HEK293T (cell line): ENCODE results near the gene GRAMD4.

Experiments used
- CTCF ChIA-PET: fragments of 350-600 bp; formaldehyde crosslinking; extraction: SDS; loops from one replicate; lab custom pipeline; 2021; ENCODE audit warnings: antibody characterized with exemption, inconsistent platforms; lab: Yijun Ruan, JAX
- POLR2A ChIA-PET: fragments of 350-600 bp; formaldehyde crosslinking; extraction: SDS; loops from one replicate; lab custom pipeline; 2020; ENCODE audit warnings: antibody characterized with exemption, inconsistent platforms; lab: Yijun Ruan, JAX
- DNase-seq: peaks from one replicate; pipeline ENCODE4 v3.0.0; 2012; ENCODE audit warnings: mixed read lengths; ENCODE audit errors: extremely low spot score
- ARNT ChIP-seq: fragments of 450-650 bp; IDR thresholded peaks from 2 replicates; pipeline ENCODE4 v1.6.1; 2017; ENCODE audit warnings: mild to moderate bottlenecking
- BHLHE40 ChIP-seq: fragments of 450-650 bp; IDR thresholded peaks from 2 replicates; pipeline ENCODE4 v1.6.1; 2016; ENCODE audit warnings: mild to moderate bottlenecking, moderate library complexity, borderline replicate concordance
- CTBP1 ChIP-seq: fragments of 450-650 bp; IDR thresholded peaks from 2 replicates; pipeline ENCODE4 v1.6.1; 2016; ENCODE audit warnings: borderline replicate concordance
- ELF4 ChIP-seq: fragments of 450-650 bp; IDR thresholded peaks from 2 replicates; pipeline ENCODE4 v1.6.1; 2017; ENCODE audit warnings: antibody characterized with exemption
- FOXA1 ChIP-seq: fragments of 450-650 bp; IDR thresholded peaks from 2 replicates; pipeline ENCODE4 v1.6.1; 2016; ENCODE audit warnings: mild to moderate bottlenecking
- FOXK2 ChIP-seq: fragments of 450-650 bp; IDR thresholded peaks from 2 replicates; pipeline ENCODE4 v1.6.1; 2016; ENCODE audit warnings: mild to moderate bottlenecking
- FOXM1 ChIP-seq: fragments of 450-650 bp; IDR thresholded peaks from 2 replicates; pipeline ENCODE4 v1.6.1; 2017; ENCODE audit warnings: mild to moderate bottlenecking, borderline replicate concordance
- HDGF ChIP-seq: fragments of 450-650 bp; IDR thresholded peaks from 2 replicates; pipeline ENCODE4 v1.6.1; 2017; ENCODE audit warnings: antibody characterized with exemption, borderline replicate concordance
- L3MBTL2 ChIP-seq: fragments of 450-650 bp; conservative IDR thresholded peaks from 2 replicates; pipeline ENCODE4 v1.6.1; 2016; ENCODE audit warnings: mild to moderate bottlenecking
- LEF1 ChIP-seq: fragments of 450-650 bp; IDR thresholded peaks from 2 replicates; pipeline ENCODE4 v1.6.1; 2017; ENCODE audit warnings: mild to moderate bottlenecking, borderline replicate concordance
- NFRKB ChIP-seq: fragments of 450-650 bp; IDR thresholded peaks from 2 replicates; pipeline ENCODE4 v1.6.1; 2016; ENCODE audit warnings: mild to moderate bottlenecking, moderate library complexity
- SP1 ChIP-seq: fragments of 450-650 bp; IDR thresholded peaks from 2 replicates; pipeline ENCODE4 v1.6.1; 2017
- SUZ12 ChIP-seq: fragments of 450-650 bp; IDR thresholded peaks from 2 replicates; pipeline ENCODE4 v1.6.1; 2016; ENCODE audit warnings: mild to moderate bottlenecking
- TARDBP ChIP-seq: fragments of 450-650 bp; IDR thresholded peaks from 2 replicates; pipeline ENCODE4 v1.6.1; 2016
- ZNF384 ChIP-seq: fragments of 450-650 bp; IDR thresholded peaks from 2 replicates; pipeline ENCODE4 v1.6.1; 2016
- TF ChIP-seq, protein P1 (sequence below): fragments of 450-650 bp; IDR thresholded peaks from 2 replicates; pipeline ENCODE4 v1.6.1; 2016

GRAMD4 gene

DNA sequence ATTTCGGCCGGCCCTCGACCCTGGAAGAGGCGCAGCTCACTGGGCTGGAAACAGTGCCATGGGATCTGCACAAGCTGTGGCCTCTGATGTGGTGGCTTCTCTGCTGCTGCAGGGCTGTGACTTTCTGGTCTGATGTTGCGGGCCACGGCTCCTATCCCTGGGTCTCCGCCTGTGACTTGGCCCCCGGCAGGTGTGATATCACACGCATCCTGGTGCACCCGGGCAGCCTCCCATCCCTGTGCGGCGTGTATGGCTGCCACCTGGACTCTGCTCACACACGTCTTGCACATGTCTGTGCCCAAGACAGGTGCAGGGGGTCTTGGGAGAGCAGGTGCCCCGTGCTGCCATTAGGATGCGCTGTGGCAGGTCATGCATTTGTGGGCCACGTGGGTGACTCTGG lies 31.1 kb downstream of the GRAMD4 start:
- DNase-seq = no peak
- TF ChIP-seq CTBP1 = no peak
- no peak for TF ChIP-seq LEF1
- no peak for TF ChIP-seq FOXA1
- no peak for TF ChIP-seq TARDBP
- TF ChIP-seq SP1 = no peak
- no peak for TF ChIP-seq FOXK2
- no peak for TF ChIP-seq FOXM1
- TF ChIP-seq ARNT = no peak
- no peak for TF ChIP-seq BHLHE40
- TF ChIP-seq HDGF = no peak
- TF ChIP-seq ELF4 = no peak
- no peak for TF ChIP-seq NFRKB
- no peak for TF ChIP-seq ZNF384
- ChIA-PET CTCF (no interaction called here), POLR2A (no interaction called here)

DNA sequence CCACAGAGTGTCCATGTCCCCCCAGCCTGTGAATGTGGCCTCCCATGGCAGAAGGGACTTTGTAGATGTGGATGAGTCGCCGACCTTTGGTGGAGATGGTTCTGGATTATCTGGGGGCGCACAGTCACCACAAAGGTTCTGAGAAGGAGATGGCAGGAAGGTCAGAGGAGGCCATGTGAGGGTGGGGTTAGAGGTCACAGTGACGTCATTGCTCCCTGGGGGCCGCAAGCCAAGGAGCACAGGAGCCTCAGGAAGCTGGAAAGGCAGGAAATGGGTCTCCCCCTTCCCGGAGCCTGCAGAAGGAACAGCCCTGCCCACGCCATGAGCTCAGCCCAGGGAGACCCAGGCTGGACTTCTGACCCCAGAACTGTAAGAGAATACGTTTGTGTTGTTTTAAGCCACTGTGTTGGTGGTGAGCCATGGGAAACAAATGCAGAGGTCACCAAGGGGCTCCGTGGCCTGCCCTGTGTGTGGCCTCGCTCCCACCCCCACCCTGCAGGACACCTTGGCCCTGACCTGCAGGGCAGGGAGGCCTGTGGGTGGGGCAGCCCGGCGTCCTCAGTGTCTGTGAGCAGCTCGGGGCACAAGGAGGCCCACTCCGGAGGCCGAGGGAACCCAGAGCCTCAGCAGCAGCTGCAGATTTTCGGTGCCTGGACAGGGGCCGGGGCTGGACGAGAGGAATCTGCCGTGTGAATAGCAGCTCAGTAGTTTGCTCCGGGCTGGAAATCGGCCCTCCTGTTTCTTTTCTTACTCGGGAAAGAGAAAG lies 32.1 kb downstream of the GRAMD4 start:
- POLR2A ChIA-PET = no interaction called here
- CTCF ChIA-PET = no interaction called here
- TF ChIP-seq CTBP1 (no peak), ELF4 (no peak), HDGF (no peak), FOXK2 (no peak), ARNT (no peak), SUZ12 (no peak), BHLHE40 (no peak), TARDBP (no peak), FOXA1 (no peak), NFRKB (no peak), LEF1 (no peak), ZNF384 (no peak), SP1 (no peak), FOXM1 (no peak)
- TF ChIP-seq, protein P1, sequence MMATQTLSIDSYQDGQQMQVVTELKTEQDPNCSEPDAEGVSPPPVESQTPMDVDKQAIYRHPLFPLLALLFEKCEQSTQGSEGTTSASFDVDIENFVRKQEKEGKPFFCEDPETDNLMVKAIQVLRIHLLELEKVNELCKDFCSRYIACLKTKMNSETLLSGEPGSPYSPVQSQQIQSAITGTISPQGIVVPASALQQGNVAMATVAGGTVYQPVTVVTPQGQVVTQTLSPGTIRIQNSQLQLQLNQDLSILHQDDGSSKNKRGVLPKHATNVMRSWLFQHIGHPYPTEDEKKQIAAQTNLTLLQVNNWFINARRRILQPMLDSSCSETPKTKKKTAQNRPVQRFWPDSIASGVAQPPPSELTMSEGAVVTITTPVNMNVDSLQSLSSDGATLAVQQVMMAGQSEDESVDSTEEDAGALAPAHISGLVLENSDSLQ = no peak
- DNase-seq = no peak

DNA sequence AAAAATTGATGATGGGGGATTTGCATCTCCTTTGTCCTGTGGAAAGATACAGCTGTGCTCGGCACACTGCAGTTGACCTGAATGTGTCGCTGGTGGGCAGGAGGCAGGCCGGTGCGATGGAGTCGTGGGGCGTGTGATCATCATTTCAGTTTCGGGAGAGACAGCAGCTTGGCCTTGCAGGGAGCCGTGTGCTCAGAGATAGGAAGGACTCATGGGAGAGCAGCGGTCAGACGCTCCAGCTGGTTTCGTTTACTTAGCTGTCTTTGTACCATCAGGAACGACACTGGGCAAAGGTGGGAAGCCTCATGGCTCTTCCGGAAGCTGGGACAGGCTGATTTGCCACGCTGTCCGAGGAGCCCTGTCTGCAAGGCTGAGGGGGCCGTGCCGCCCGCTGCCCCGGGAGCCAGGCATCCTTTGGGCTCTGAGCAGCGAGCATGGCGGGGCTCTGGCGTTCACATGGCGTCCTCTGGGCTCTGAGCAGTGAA lies 32.7 kb downstream of the GRAMD4 start:
- no peak for DNase-seq
- TF ChIP-seq TARDBP (no peak), FOXM1 (no peak), ZNF384 (no peak), HDGF (no peak), FOXA1 (no peak), NFRKB (no peak), L3MBTL2 (no peak), LEF1 (no peak), SUZ12 (no peak), SP1 (no peak), BHLHE40 (no peak), FOXK2 (no peak), CTBP1 (no peak), ARNT (no peak), ELF4 (no peak)
- TF ChIP-seq, protein P1 = no peak
- POLR2A ChIA-PET = no interaction called here
- CTCF ChIA-PET = no interaction called here

DNA sequence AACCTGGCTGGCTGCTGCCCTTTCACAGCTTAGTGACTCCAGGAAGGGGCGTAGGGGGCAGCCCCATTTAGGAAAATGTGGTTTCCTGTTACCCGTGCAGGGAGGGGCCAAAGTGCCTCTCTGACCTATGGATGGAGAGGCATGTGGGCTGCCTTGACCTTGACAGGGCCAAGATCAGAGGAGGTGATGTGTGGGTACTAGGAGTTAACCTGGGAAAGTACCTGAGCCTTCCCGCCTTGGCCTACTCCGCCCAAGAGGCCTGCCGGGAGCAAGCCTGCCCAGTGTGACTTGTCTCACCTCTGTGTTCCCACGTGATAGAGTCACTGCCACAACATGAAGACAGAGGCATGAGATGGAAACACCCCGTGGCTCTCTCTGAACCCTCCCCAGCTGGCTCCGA lies 33.4 kb downstream of the GRAMD4 start:
- TF ChIP-seq HDGF (no peak), SP1 (no peak), SUZ12 (no peak), NFRKB (no peak), TARDBP (no peak), ARNT (no peak), LEF1 (no peak), FOXA1 (no peak), FOXM1 (no peak), ZNF384 (no peak), ELF4 (no peak), CTBP1 (no peak), BHLHE40 (no peak)
- TF ChIP-seq, protein P1 = no peak
- CTCF ChIA-PET = no interaction called here
- POLR2A ChIA-PET = no interaction called here
- DNase-seq = no peak

DNA sequence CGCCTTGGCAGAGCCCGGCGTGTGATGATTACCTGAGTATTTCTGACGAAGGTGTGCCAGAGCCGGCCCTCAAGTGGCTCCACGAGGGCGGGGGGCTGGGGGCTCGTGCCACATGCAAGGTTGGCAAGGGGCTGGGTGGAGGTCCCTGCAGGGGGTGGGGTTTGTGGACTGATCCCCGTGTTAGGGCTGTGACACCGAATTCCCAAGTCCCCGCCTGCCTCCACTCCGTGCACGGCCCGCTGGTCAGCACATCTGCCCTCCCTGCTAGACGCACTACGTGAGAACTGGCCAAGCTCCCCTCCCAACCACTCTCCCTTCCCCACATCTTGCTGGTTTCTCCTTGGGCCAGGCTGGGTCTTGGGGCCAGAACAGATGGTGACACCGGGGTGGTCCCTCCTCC lies 34.2 kb downstream of the GRAMD4 start:
- TF ChIP-seq ZNF384 (no peak), FOXK2 (no peak), ARNT (no peak), SUZ12 (no peak), L3MBTL2 (no peak), NFRKB (no peak), ELF4 (no peak), SP1 (no peak), LEF1 (no peak), CTBP1 (no peak), BHLHE40 (no peak), HDGF (no peak), FOXM1 (no peak), FOXA1 (no peak), TARDBP (no peak)
- TF ChIP-seq, protein P1 = no peak
- ChIA-PET CTCF (no interaction called here), POLR2A (no interaction called here)
- DNase-seq = no peak
